Right lobe of liver (tissue), 4 donors: ENCODE results near the gene PTPRU.

Source experiments
- POLR2A ChIP-seq: fragments of 450-650 bp; IDR thresholded peaks from one replicate; pipeline ENCODE4 v1.6.1; 2017; ENCODE audit warnings: antibody characterized with exemption, mild to moderate bottlenecking
- TF ChIP-seq, protein P1 (sequence below), 4 donors: fragments of 200-600 bp in 3 of 4; fragments of 450-650 bp in 1 of 4; IDR thresholded peaks; one replicate each; pipeline versions ENCODE4 v1.5.1 to v1.8.0; 2016 to 2022; ENCODE audit warnings: antibody characterized with exemption in 4 of 4, mild to moderate bottlenecking in 2 of 4
- donor health status: DM: no; HTN: no; CAD: no.
- donor health status: DM: no; HTN: no; CAD: no.
- donor health status: DM: no; HTN: yes; CAD: no.

DNA sequence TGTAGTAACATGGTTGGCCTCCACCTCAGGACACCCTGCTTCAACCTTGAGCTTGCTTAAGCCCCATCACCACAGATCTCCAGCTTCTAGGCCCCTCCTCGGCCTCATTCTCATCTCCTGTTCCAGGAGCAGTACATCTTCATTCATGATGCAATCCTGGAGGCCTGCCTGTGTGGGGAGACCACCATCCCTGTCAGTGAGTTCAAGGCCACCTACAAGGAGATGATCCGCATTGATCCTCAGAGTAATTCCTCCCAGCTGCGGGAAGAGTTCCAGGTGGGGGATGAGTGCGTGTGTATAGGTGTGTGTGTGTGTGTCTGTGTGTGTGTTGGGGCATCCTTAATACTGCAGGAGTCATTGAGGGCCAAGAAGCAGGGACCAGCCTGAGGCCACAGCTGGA lies 79.6 kb downstream of the PTPRU start:
- TF ChIP-seq, protein P1, sequence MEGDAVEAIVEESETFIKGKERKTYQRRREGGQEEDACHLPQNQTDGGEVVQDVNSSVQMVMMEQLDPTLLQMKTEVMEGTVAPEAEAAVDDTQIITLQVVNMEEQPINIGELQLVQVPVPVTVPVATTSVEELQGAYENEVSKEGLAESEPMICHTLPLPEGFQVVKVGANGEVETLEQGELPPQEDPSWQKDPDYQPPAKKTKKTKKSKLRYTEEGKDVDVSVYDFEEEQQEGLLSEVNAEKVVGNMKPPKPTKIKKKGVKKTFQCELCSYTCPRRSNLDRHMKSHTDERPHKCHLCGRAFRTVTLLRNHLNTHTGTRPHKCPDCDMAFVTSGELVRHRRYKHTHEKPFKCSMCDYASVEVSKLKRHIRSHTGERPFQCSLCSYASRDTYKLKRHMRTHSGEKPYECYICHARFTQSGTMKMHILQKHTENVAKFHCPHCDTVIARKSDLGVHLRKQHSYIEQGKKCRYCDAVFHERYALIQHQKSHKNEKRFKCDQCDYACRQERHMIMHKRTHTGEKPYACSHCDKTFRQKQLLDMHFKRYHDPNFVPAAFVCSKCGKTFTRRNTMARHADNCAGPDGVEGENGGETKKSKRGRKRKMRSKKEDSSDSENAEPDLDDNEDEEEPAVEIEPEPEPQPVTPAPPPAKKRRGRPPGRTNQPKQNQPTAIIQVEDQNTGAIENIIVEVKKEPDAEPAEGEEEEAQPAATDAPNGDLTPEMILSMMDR (IDR thresholded peaks at IDR 0.05): no peak
- TF ChIP-seq POLR2A: no peak
